Stimulated activated CD4-positive, alpha-beta T cell treated with anti-CD3 and anti-CD28 coated beads, Interleukin-12 subunit alpha, Interleukin-12 subunit beta, amount 100 ng/mL, for 4 hours (primary cell): Measurements from ENCODE around the gene CELF6.

ENCODE experiments used
- DNase-seq: peaks from one replicate; pipeline ENCODE4 v3.0.0-alpha.2; 2020

CELF6 gene

DNA sequence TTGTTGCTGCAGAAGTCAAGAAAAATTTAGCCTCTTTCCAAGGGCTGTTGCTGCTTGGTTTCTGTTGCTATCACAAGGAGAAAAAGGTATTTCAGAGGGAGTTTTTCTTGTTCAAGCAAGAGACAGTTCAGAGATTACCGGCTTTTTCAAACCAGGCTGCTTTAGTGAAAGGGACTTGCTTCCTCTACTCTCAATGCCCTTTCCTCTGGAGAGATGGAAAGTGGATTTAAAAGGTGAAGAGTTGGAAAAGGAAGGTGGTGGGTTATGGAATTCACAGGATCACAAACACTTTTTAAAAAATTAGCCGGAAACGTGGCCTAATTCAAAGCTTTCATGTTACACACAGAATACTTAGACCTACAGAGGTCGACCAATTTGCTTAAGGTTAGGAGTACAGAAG lies 48.7 kb downstream of the CELF6 start:
- no peak for DNase-seq

DNA sequence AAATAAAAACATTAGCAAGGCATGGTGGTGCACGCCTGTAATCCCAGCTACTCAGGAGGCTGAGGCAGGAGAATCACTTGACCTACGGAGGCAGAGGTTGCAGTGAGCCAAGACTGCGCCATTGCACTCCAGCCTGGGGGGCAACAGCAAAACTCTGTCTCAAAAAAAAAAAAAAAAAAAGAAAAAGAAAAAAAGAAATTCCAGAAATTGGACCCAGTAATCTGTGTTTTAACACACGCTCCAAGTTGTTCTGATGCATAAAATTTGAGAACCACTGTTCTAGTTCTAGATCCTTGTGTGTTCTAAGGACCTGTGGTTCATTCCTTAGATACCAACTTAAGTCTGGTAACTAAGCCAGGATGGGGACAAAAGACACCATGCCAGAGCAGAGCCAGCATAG lies 50.2 kb downstream of the CELF6 start:
- no peak for DNase-seq

DNA sequence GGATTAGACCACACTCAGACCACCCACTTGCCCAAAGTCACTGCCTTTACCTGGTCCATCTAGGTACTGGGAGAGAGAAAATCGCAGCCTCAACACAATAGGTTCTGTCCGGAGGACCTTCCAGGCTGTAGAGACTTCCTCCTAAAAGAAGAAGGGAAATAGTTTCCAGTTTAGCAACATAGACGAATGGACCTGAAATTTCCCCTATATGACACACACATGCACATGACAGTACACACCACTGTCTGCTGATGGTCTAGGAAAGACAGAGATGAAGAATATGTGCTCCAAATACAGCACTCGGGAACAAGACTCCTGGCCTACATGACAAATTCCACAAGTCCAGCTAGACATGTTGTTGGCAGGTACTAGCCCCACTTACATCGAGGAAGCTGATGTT lies 54.9 kb downstream of the CELF6 start:
- no peak for DNase-seq

DNA sequence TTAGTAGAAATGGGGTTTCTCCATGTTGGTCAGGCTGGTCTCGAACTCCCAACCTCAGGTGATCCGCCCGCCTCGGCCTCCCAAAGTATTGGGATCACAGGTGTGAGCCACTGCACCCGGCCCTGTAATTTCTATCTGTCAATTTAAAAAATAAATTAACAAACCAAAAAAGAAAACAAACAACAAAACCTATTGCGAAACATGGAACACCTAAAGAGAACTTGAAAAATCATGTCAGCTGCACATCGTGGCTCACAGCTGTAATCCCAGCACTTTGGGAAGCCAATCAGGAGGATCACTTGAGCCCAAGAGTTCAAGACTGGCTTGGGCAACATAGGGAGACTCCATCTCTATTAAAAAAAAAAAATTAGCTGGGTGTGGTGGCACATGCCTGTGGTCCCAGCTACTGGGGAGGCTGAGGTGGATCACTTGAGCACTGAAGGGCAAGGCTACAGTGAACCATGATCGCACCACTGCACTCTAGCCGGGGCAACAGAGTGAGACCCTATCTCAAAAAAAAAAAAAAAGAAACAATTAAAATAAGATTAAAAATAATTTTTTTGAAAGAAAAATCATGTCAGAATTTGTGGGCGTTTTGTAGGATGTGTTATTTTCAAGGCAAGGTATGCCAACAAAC lies 67.2 kb downstream of the CELF6 start:
- DNase-seq = no peak

DNA sequence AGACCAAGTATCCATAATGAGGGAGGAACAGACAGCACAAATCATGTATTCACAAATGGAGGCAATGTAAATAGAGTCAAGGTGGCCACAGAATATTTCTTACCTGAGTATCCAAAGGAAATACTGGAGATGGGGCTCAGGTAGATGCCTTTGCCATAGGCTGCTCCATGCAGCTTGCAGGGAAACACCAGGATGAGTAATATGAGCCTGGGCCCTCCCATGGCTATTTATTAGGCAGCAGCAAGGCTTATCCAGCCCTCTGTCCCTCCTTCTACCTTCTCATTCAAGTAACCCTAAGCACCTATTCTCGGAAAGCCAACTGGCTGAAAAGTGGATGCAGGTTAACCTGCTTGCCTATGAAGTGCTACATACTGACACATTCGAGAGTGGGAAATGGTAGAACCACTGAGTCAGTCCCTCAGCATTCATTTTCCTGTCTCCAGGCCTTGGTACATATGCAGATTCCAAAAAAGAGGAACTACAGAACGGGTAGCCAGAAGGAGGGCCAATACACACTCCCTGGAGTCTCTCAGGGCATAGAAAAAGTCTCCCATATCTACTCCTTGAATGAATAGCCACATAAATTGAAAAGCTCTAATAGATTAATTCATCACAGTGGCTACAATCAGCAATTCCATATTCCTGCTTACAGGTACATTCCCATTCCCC lies 70.7 kb downstream of the CELF6 start:
- DNase-seq = no peak

DNA sequence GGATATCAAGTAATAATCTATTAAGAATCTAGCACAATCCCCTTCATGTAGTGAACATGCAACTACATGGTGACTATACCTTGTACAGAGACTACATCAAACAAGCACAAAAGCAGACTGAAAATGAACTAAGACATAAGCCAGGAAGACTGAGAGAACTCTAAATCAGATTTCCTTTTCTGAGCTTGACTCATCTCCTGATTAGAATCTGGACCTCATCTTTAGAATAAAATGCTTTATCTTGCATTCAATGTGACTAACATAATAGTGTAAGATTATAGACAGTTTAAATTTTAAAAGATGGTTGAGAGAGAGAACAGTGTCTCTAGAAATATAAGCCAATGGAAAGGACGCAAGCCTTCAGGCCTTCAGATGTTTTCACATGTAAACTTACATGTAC lies 71.4 kb downstream of the CELF6 start:
- no peak for DNase-seq

DNA sequence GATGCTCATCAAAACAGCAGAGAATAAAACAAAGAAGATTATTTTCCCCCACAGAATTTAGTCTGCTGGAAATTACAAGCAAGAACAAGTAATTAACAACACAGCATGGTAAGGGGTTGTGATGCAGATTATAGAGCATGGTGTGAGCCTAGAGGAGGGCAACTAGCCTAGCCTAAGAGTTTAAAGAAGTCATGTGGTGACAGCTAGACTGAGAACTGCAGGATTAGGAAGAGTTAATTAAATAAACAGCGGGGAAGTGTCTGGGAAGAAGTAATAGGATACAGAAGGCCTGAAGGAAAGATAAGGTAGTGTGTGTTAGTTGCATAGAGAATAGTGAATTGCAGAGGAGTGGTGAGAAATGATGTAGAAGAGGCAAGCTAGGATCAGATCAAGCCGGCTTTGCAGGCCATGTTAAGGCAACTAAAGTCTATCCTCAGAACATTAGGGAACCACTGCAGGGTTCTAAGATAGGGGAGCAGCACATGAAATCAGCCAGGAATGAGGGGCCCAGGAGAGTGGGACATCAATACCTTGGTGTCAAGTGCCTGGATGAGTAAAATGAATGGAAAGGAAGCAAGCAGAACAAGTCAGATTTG lies 77.1 kb downstream of the CELF6 start:
- no peak for DNase-seq

DNA sequence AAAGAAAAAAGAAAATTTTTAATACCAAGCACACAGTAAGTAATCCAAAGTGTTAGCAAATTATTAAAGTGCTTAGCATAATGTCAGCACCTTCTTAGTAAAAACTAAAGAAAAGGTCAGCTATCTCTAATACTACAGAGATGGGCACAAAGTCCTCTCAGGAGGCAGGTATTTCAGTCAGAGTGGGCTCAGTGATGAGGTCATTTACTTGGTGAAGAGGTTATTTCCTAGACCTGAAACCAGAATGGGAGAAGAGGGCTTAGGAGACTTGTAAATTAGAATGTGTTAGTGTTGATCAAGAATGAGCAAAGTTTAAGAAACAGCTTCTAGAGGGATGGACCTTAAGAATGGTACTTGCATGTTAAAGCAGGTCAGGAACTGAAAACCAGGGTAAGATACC lies 80.3 kb downstream of the CELF6 start:
- DNase-seq = no peak

DNA sequence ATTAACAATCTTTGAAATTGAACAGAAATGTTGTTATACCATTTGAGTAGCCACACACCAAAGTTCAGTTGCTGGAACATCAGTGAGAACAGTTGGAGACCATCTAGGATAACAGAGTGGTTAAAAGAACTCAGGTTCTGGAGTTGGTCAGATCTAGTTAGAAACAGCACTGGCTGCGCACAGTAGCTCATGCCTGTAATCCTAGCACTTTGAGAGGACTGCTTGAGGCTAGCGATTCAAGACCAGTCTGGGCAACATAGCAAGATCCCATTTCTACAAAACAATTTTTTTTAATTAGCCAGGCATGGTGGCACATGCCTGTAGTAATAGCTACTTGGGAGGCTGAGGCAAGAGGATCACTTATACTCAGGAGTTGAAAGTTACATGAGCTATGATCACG lies 81.4 kb downstream of the CELF6 start:
- DNase-seq = no peak

GRCh38 chr15:72237853-72238224 lies 82.1 kb downstream of the CELF6 start:
- no peak for DNase-seq

DNA sequence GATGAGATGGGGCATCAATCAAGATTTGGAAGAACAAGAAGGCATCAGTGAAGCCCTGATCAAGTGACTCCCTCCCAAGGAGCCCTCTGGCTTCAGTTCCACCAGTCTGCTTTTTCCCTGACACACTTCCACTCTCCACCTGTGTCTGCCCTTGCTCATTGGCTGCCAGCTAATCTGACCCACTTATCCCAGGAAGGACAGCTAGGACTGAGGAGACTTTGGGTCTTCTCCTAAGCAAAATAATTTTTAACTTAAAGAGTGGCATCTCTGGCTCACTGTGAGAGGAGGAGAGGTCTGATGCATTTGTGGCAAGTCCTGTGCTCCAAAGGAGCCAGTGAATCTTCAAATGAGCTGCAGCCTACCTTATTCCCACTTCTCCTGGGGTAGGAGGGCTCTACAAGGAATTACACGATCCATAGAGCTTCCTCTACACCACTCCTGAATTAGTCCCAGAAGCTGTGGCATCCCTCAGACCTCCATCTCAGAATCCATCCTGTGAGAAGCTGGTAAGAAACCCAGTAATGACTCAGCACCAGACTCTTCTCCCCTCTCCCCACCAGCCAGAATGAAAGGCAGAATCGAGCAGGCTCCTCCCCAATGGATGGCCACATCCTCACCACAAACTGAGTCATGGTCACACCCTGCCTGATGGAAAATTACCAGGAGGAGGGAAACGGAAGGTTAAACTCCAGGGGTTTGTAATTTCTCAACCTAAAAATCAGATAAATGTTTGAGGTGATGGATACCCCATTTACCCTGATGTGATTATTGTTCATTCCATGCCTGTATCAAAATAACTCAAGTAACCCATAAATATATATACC lies 82.7 kb downstream of the CELF6 start:
- peak; percentile 56 for DNase-seq

GRCh38 chr15:72236381-72237003 lies 83.5 kb downstream of the CELF6 start:
- no peak for DNase-seq

GRCh38 chr15:72235298-72235697 lies 84.7 kb downstream of the CELF6 start:
- no peak for DNase-seq
